ENCODE results near the gene NMUR2. TPM values are rescaled to one million over a fixed set of nuclear protein-coding genes. Genes with fewer than 3 reads are reported as not detected.

NMUR2 gene
- total RNA-seq = not detected

- no peak within 1 kb of the TSS for H3K27ac Mint-ChIP-seq
- peaks cover 13% of the 10 kb centered on the region for H3K27me3 Mint-ChIP-seq
- no peaks in the 10 kb centered on the region for H3K4me1 Mint-ChIP-seq
- no peak within 1 kb of the TSS for H3K4me3 Mint-ChIP-seq
- H3K36me3 Mint-ChIP-seq (ENCODE audit: low read depth) = no peaks in the 10 kb centered on the region
- no peak for ATAC-seq (replicated peaks)
- no peaks in the 10 kb centered on the region for H3K9me3 Mint-ChIP-seq
Measured at GRCh38 chr5:152405145-152405544, at the start of gene NMUR2. Gene NMUR2 (minus strand): TSS chr5:152405279. CDS start chr5:152405113, 166 bp downstream.

GRCh38 chr5:152443935-152444334 is 38.9 kb upstream of the NMUR2 start:
- H3K9me3 Mint-ChIP-seq = no peaks in the 10 kb centered on the region
- peaks cover 21% of the 10 kb centered on the region for H3K27me3 Mint-ChIP-seq
- no peaks in the 10 kb centered on the region for H3K4me1 Mint-ChIP-seq
- no peak for ATAC-seq (replicated peaks)
- H3K36me3 Mint-ChIP-seq (ENCODE audit: low read depth) = no peaks in the 10 kb centered on the region
- no peak overlapping the region for H3K27ac Mint-ChIP-seq
- H3K4me3 Mint-ChIP-seq = no peak overlapping the region

GRCh38 chr5:152439791-152440190 is 34.7 kb upstream of the NMUR2 start:
- Mint-ChIP-seq H3K27ac (no peak overlapping the region), H3K9me3 (no peaks in the 10 kb centered on the region), H3K27me3 (peaks cover 14% of the 10 kb centered on the region), H3K4me1 (no peaks in the 10 kb centered on the region), H3K36me3 (ENCODE audit: low read depth) (no peaks in the 10 kb centered on the region), H3K4me3 (no peak overlapping the region)
- no peak for ATAC-seq (replicated peaks)

- H3K27me3 Mint-ChIP-seq = peaks cover 10% of the 10 kb centered on the region
- ATAC-seq (replicated peaks) = no peak
- H3K9me3 Mint-ChIP-seq = no peaks in the 10 kb centered on the region
- no peaks in the 10 kb centered on the region for H3K36me3 Mint-ChIP-seq (ENCODE audit: low read depth)
- no peak overlapping the region for H3K4me3 Mint-ChIP-seq
- no peak overlapping the region for H3K27ac Mint-ChIP-seq
- H3K4me1 Mint-ChIP-seq = no peaks in the 10 kb centered on the region
Measured at GRCh38 chr5:152437866-152438265, 32.8 kb upstream of the NMUR2 start.

- ATAC-seq (replicated peaks) = no peak
Measured at GRCh38 chr5:152427721-152428120, 22.6 kb upstream of the NMUR2 start.

GRCh38 chr5:152425083-152425482 is 20.0 kb upstream of the NMUR2 start:
- Mint-ChIP-seq H3K4me1 (no peaks in the 10 kb centered on the region), H3K27ac (no peak overlapping the region), H3K9me3 (no peaks in the 10 kb centered on the region), H3K4me3 (no peak overlapping the region), H3K36me3 (ENCODE audit: low read depth) (no peaks in the 10 kb centered on the region), H3K27me3 (no peaks in the 10 kb centered on the region)
- no peak for ATAC-seq (replicated peaks)

More at GRCh38 chr5:152427721-152428120, 22.6 kb upstream of the NMUR2 start:
- Mint-ChIP-seq H3K36me3 (ENCODE audit: low read depth) (no peaks in the 10 kb centered on the region), H3K4me1 (no peaks in the 10 kb centered on the region), H3K27me3 (no peaks in the 10 kb centered on the region), H3K27ac (no peak overlapping the region), H3K4me3 (no peak overlapping the region), H3K9me3 (no peaks in the 10 kb centered on the region)

GRCh38 chr5:152424501-152424900 is 19.4 kb upstream of the NMUR2 start:
- no peaks in the 10 kb centered on the region for H3K36me3 Mint-ChIP-seq (ENCODE audit: low read depth)
- H3K4me3 Mint-ChIP-seq = no peak overlapping the region
- no peak overlapping the region for H3K27ac Mint-ChIP-seq
- H3K4me1 Mint-ChIP-seq = no peaks in the 10 kb centered on the region
- ATAC-seq (replicated peaks) = no peak
- no peaks in the 10 kb centered on the region for H3K9me3 Mint-ChIP-seq
- H3K27me3 Mint-ChIP-seq = no peaks in the 10 kb centered on the region

- H3K36me3 Mint-ChIP-seq (ENCODE audit: low read depth) = no peaks in the 10 kb centered on the region
- no peak overlapping the region for H3K4me3 Mint-ChIP-seq
- H3K9me3 Mint-ChIP-seq = no peaks in the 10 kb centered on the region
- no peaks in the 10 kb centered on the region for H3K27me3 Mint-ChIP-seq
- H3K27ac Mint-ChIP-seq = no peak overlapping the region
- ATAC-seq (replicated peaks) = no peak
- H3K4me1 Mint-ChIP-seq = no peaks in the 10 kb centered on the region
Measured at GRCh38 chr5:152422081-152422480, 17.0 kb upstream of the NMUR2 start.

- H3K27ac Mint-ChIP-seq = no peak overlapping the region
- ATAC-seq (replicated peaks) = no peak
- peaks cover 16% of the 10 kb centered on the region for H3K27me3 Mint-ChIP-seq
- no peaks in the 10 kb centered on the region for H3K9me3 Mint-ChIP-seq
- no peak overlapping the region for H3K4me3 Mint-ChIP-seq
- no peaks in the 10 kb centered on the region for H3K4me1 Mint-ChIP-seq
- H3K36me3 Mint-ChIP-seq (ENCODE audit: low read depth) = no peaks in the 10 kb centered on the region
Measured at GRCh38 chr5:152412129-152412528, 7.0 kb upstream of the NMUR2 start.

GRCh38 chr5:152406082-152406481 is 1.0 kb upstream of the NMUR2 start:
- H3K27ac Mint-ChIP-seq = no peak overlapping the region
- no peaks in the 10 kb centered on the region for H3K36me3 Mint-ChIP-seq (ENCODE audit: low read depth)
- no peak overlapping the region for H3K4me3 Mint-ChIP-seq
- H3K27me3 Mint-ChIP-seq = peaks cover 15% of the 10 kb centered on the region
- H3K9me3 Mint-ChIP-seq = no peaks in the 10 kb centered on the region
- no peak for ATAC-seq (replicated peaks)
- no peaks in the 10 kb centered on the region for H3K4me1 Mint-ChIP-seq

GRCh38 chr5:152404494-152404893 is 585 bp downstream of the NMUR2 start:
- ATAC-seq (replicated peaks) = no peak
- H3K4me1 Mint-ChIP-seq = no peaks in the 10 kb centered on the region
- no peaks in the 10 kb centered on the region for H3K9me3 Mint-ChIP-seq
- H3K4me3 Mint-ChIP-seq = no peak overlapping the region
- H3K27ac Mint-ChIP-seq = no peak overlapping the region
- peaks cover 13% of the 10 kb centered on the region for H3K27me3 Mint-ChIP-seq
- H3K36me3 Mint-ChIP-seq (ENCODE audit: low read depth) = no peaks in the 10 kb centered on the region

- Mint-ChIP-seq H3K27me3 (peaks cover 16% of the 10 kb centered on the region), H3K9me3 (no peaks in the 10 kb centered on the region), H3K27ac (no peak overlapping the region), H3K36me3 (ENCODE audit: low read depth) (no peaks in the 10 kb centered on the region), H3K4me3 (no peak overlapping the region), H3K4me1 (no peaks in the 10 kb centered on the region)
- no peak for ATAC-seq (replicated peaks)
Measured at GRCh38 chr5:152403046-152403445, 2.0 kb downstream of the NMUR2 start.

GRCh38 chr5:152400846-152401245 is 4.2 kb downstream of the NMUR2 start:
- Mint-ChIP-seq H3K36me3 (ENCODE audit: low read depth) (no peaks in the 10 kb centered on the region), H3K4me3 (no peak overlapping the region), H3K4me1 (no peaks in the 10 kb centered on the region), H3K9me3 (no peaks in the 10 kb centered on the region), H3K27ac (no peak overlapping the region), H3K27me3 (peaks cover 16% of the 10 kb centered on the region)
- ATAC-seq (replicated peaks) = no peak

- no peak for ATAC-seq (replicated peaks)
- Mint-ChIP-seq H3K36me3 (ENCODE audit: low read depth) (no peaks in the 10 kb centered on the region), H3K4me3 (no peak overlapping the region), H3K9me3 (no peaks in the 10 kb centered on the region), H3K4me1 (no peaks in the 10 kb centered on the region), H3K27ac (no peak overlapping the region), H3K27me3 (peaks cover 18% of the 10 kb centered on the region)
Measured at GRCh38 chr5:152397581-152397980, 7.5 kb downstream of the NMUR2 start.

- no peaks in the 10 kb centered on the region for H3K4me1 Mint-ChIP-seq
- peaks cover 19% of the 10 kb centered on the region for H3K27me3 Mint-ChIP-seq
- no peak overlapping the region for H3K4me3 Mint-ChIP-seq
- no peaks in the 10 kb centered on the region for H3K36me3 Mint-ChIP-seq (ENCODE audit: low read depth)
- H3K9me3 Mint-ChIP-seq = no peaks in the 10 kb centered on the region
- no peak for ATAC-seq (replicated peaks)
- H3K27ac Mint-ChIP-seq = no peak overlapping the region
Measured at GRCh38 chr5:152393441-152393840, 11.6 kb downstream of the NMUR2 start.

- Mint-ChIP-seq H3K4me1 (no peaks in the 10 kb centered on the region), H3K9me3 (no peaks in the 10 kb centered on the region), H3K27ac (no peak overlapping the region), H3K27me3 (peaks cover 19% of the 10 kb centered on the region), H3K4me3 (no peak overlapping the region), H3K36me3 (ENCODE audit: low read depth) (no peaks in the 10 kb centered on the region)
- ATAC-seq (replicated peaks) = no peak
Measured at GRCh38 chr5:152389208-152389849, 15.8 kb downstream of the NMUR2 start.
